Brain pericyte (primary cell): Measurements from ENCODE around the gene MAOB.
"Not testable (repeated sequence)": the region's sequence is repeated elsewhere in the genome, so short reads cannot be mapped to it uniquely, and the experiment has no call there.

Source experiments
- DNase-seq: peaks from one replicate; pipeline ENCODE4 v3.0.0-alpha.2; 2012; ENCODE audit warnings: low read depth, low spot score

The MAOB gene

DNA sequence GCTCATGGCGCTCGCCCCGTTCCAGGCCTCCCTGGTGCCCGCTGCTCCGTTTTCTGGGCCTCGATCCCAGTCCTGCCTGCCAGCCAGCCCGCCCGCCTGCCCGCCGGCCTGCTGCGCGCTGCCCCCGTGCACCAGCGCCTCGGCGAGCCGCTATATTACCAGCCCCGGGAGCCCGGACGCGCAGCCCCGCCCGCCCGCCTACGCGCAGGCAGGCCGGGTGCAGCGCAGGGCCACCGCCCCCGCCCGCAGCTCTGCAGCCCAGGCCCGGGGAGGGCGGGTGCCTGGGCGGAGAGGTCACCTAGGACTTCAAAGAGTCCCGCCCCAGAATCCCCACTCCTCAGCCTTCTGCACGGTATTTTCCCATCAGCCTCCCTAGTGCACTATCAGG, at the start of gene MAOB:
TSS of gene MAOB (minus strand) at position 157 of the 388 bp plus-strand sequence. CDS start at position 6, 151 bp downstream.
- DNase-seq, result no peak

DNA sequence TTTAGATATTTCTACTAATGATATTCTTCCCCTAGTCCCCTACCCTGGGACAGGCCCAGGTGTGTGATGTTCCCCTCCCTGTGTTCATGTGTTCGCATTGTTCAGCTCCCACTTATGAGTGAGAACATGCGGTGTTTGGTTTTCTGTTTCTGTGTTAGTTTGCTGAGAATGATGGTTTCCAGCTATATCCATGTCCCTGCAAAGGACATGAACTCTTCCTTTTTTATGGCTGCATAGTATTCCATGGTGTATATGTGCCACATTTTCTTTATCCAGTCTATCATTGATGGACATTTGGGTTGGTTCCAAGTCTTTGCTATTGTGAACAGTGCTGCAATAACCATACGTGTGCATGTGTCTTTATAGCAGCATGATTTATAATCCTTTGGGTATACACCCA, 39.8 kb upstream of the MAOB start:
- DNase-seq, result not testable (repeated sequence)

DNA sequence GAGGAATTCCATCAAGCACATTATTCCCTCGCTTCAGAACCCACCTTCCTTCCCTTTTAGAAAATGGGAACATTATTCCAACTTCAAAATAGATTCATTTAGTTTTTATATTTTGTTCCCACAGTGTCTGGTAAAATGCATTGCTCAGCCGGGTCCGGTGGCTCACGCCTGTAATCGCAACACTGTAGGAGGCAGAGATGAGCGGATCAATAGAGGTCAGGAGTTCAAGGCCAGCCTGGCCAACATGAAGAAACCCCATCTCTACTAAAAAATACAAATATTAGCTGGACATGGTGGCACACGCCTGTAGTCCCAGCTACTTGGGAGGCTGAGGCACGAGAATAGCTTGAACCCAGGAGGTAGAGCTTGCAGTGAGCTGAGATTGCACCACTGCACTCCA, 28.5 kb upstream of the MAOB start:
- DNase-seq, result not testable (repeated sequence)

DNA sequence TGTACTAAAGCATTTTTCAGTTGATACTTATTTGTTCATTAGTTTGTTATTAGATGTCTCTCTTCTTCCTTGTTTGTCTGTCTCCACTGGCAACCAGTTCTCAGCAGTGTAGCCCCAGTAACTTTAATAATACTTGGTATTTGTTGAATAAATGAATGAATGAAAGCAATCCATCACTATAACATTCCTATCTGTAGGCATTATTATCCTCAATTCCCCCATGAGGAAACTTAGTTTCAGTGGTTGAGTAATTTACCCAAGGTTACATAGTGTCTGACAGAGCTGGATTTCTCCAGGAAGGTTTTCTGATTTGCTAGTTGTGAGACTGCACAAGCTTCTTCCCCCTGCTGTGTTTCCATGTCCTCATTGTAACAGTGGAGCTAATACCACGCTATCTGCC, 27.8 kb upstream of the MAOB start:
- DNase-seq, result no peak

DNA sequence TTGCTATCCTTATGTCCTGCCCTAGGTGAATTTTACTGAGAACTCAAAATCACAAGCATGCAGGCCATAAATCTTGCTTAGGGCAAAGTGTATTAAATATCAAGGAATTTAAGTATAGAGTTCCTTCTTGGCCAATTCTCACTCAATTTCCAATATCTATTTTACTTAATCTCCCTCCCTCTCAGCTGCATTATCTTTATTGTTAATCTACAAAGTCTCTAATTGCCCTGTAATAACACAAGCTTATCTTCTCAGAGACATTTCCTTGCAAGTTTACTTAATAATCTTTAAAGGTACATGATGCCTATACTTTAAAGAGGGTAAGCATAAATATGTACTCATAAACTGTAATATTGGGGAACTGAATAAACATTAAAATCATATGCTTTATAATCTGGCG, 26.9 kb upstream of the MAOB start:
- DNase-seq, result no peak

DNA sequence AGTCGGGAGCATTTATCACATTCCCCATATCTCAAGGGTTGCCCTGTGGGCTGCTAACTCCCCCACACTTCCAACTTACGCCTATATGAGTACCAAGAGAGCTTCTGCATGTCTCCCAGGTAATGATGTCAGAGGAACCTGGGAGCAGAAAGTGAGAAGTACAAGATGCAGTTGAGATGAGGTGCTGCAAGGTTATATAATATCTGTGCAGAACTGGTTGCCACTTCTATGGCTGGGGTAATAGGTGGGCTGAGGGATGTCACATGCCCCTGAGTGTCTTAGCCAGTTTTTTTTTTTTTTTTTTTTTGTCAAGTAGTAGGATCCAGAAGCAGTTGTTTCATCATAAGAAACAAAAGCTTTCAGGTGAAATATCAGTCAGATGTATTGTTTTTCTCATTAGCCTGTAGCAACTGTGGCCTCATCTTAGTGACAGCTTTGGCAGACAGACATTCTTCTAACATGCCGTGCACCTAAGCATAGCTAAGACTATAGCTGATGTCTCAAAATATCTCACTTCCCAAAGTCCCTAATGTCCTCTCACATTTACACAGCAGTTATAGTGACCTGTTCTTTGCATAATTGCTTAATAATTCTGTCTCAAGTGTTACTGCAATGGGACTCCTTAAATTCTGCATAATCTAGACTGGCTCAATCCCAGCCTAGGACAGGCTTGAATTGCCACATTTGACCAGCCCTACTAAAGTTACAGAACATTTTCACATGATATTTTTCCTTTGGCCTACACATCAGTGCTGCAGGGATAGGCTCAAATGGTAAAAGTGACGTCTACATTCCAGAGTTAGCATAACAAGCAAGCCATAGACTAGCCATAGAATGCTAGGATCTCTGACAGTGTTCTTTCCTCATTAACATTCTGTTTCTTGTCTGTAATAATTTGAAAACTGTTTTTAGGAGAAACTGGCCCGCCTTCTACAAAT, 17.9 kb upstream of the MAOB start:
- no peak for DNase-seq

DNA sequence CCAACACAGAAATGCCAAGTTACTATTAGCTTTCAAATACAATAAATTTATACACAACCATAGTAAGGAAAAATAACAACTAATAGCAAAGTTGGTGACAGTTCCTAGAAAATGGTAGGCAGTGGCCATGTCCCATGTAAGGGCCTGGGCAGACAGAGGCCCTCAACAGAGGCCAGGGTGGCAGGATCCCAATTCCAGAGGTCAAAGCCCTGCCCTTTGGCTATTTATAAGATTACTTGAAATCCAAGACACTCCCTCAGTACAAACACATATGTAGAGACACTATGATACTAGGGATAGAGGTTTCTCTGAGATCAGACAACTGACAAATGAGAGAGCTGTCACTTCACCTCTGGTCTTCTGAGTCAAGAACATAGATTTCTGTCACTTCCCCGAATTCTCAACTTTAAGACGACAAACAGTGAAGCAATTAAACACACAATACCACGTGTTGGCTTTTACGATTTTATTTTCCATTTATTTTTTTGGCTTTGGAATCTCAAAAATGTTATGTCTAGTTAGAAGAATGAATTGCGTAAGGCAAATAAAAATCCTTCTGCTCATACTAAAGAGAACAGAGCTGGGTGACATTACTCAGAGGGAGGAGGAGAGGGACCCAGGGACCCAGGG, 16.3 kb upstream of the MAOB start:
- DNase-seq, result no peak

DNA sequence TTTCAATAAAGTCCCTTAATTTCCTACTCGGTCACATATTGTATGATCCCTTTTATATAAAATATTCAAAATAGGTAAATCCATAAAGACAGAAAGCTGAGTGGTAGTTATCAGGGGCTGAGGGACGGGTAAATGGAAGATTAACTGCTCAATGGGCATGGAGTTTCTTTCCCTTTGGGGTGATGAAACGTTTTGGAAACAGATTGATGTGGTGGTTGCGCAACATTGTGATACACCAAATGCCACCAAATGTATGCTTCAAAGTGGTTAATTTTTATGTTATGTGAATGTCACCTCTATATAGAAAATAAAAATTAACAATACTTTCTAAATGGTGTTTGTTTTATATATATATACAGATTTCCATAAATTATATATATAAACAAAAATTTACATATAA, 15.0 kb upstream of the MAOB start:
- no peak for DNase-seq

DNA sequence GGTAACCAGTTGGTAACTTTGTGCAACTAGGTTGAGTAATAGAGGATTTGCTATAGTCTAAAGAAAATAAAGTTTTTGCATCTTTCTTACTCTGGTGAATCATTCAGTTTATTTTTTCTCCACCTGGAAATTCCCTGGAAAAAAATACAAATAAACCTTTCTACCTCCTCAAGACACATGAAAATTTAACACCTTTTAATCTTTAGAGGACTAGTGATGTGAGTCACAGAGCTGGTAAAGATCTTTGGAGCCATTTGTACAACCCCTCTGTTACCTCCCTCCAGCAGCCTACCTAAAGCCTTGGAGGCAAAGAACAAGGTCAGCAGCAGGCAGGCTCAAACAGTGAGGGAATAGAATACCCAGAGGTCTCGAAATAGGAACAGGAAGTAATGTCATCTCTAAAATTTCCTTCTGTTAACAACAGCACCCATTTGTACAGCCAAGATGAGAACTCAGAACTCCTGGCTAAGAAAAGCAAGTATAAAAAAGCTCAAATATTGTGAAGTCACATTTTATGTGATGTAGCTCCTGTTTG, 10.2 kb upstream of the MAOB start:
- DNase-seq, result no peak

DNA sequence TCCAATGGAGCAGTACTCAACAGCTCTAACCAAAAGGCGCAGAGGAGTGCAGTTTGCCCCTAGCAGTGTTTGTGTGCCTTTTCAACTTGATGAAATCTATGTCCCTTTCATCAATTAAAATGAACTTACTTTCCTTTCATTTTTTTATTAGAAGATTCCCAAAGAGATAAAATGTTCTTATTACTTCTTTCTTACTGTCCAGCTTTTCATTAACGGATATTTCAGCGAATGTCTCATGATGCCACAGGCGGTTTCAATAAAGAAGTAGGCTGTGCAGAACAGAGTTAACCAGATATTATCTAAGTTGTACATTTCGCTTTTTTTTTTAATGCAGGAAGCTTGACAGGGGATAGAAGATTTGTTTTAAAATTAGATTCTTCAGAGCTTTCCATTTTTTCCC, 3.4 kb upstream of the MAOB start:
- DNase-seq, result no peak

DNA sequence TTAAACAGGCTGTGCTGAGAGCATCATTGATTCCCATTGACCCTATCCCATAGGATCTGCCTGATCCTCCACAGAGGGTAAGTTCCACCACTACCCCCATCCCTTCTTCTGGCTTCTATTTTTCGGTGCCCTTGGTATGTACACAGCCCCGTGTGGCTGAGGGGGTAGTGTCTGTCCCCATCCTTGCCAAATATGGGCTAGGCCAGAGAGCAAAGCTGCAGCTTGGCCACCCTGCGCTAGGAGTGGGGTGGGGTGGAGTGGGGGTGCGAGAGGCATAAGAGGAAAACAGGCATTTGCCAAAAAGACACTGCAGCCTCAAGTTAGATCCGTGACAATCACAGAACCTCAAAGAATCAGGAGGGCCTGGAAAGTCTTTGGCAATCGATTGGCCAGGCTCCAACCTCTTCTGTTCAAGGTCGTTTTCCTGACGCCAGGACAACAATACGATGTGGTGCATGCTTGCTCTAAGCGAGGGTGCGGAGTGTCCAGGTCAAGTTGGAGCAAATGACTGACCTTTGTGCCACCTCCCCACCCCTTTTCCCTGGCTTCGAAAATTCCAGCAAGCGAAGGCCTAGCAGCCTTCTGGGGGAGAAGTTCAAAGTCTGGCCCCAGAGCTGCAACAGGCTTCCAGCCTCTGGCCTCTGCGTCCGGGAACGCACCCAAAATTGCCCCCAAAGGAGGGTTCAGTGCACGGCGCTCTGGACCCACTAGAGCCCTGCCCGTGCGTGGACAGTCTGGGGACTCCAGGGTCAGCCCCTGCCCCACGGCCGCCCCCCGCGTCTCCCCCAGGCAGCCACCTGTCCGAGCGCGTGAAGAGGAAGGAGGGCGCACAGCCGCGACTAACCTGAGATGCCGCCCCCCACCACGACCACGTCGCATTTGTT, 598 bp downstream of the MAOB start:
- DNase-seq, result no peak

DNA sequence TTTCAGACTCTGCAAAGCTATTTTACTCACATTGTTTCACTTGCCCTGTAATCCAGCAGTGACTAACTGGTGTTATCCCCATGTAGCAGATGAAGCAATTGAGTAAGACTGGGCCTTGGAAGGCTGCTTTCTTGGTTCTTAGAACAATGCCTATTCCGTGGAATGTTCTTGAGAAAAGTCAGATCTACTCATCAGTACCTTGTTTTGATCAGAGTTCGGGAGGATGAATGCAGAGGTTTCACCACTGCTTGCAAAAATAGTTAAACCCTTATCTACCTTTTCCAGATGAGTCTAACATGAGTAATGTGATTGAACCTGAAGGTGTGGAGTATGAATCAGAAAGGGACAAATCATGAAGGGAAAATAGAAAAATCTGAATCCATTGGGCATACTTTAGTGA, 1.8 kb downstream of the MAOB start:
- no peak for DNase-seq

DNA sequence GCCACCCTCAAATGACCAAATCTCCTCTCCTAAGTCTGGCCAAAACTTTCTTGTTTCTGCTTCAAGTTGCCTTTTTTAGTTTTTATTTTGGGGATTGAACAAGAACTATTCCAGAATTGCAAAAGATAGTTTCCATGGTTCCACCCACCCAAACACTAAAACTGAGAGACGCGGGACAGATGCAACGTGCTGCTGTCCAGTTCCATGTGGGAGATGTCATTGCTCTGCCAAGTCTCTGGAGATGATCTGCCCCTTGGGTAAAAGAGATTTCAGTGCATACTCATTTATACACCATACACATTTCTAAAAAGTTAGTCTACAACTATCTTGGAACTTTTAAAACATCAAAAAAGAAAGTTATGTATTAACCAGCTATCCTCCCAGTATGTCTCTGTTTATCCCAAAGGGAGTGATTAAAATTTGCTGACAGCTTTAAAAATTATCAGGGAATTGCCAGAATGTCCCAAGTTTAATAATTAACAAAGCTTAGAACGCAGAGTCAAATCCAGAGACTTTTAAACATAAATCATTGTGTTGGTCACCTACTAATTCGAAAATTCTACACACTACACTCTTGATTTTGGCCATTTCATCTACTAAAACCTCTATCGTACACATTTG, 3.2 kb downstream of the MAOB start:
- no peak for DNase-seq

DNA sequence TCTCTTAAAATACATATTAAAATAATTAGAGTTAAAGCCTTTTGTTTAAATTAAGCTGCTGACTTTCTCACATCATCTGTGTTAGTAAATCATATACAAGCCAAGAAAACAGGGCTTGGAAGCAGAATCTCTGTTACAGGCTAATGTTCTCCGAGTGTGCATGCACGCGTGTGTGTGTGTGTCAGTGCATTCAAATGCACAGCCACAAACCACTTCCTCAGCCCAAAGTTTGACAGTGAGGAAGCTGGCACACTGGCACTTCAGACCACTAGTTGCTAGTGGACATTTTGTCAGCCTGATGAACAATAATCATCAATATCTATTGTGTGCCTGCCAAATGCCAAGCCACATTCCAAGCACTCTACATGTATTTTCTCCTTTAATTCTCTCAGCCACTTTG, 5.6 kb downstream of the MAOB start:
- no peak for DNase-seq

DNA sequence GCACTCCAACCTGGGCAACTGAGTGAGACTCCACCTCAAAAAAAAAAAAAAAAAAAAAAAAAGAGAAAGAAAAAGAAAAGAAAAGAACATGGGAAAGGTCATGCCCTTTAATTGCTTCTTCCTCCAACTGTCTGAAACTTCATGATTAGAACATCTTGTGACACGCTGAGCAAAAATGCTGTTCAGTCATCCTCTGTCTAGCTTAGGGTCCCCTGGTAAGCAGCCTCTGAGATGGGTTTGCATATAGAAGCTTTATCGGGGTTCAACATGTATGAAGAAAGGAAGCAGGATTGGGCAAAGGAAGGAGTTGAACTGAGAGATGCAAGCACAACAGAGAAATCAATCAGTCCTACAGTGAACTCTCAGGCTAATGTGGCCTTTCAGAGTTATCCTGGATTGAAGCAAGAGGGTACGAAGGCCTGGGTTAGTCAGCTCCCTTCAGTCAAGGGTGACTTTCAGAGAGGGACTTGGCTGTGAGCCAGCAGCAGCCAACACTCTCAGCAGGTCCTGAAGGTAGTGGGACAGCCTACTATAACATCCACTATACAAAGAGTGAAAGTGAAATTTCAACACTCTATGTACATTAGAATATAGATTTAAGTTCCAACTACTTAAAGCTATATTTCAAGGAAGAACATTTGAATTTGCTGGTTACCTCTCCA, 11.4 kb downstream of the MAOB start:
- DNase-seq, result no peak

DNA sequence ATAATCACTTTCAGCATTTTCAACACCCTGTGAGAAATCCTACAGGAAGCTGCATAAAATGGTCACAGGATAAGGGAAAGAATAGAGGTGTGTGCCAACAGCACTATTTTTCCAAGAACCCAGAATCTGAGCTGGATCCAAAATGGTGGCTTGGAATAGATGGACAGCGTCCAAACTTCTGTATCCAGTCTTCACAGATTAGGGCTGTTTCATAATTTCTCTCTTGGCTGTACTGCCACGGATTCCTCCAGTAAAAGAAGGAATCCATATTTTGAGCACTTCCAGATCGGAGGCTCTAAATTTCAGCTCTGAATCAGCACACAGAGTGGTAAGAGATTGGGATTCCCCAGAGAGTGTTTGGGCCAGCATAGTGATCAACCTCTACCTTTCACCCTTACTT, 12.2 kb downstream of the MAOB start:
- DNase-seq, result no peak

DNA sequence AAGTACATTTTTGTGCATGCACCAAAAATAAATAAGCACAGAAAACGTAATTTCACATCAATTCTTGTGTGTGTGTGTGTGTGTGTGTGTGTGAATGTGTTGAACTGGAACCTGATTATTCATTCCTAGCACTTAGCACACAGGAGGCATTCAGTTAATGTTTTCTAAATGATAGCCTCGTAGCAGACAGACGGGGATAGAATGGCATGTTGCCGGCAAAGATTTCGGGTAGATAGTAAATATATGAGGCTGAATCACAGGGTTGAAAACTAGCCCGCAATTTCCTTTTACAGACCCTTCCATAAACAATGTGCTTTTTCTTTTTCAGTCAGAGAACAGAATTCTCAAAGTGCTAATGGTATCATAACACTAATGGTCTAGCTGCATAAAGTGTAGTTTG, 13.5 kb downstream of the MAOB start:
- DNase-seq, result no peak

DNA sequence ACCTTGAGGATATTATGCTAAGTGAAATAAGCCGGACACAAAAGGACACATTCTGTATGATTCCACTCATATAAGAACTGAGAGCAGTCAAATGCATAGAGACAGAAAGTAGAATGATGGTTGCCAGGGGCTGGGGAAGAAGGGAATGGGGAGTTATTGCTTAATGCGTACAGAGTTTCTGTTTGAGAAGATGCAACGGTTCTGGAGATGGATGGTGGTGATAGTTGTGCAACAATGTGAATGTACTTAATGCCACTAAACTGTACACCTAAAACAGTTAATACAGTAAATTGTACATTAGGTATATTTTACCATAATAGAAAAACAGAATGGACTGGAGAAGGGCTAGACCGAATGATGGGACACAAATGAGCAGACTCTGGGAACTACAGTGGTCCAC, 15.8 kb downstream of the MAOB start:
- DNase-seq, result no peak

DNA sequence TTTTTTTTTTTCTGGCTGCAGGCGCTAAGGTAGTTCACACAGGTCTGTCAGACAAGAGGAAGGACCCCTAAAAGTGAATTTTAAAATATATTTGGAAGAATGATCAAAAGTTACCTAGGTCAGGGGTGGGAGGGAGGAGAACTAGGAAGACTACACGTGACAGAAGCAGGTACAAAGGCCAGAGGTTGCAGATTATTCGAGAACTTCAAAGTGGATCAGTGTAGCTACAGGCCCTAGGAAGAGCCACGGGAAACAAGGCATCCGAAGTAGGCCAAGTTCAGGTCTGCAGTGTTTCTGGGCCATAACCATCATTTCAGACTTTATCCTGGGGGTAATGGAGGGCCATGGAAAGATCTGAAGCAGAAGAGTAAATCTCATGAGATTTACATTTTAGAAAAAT, 16.5 kb downstream of the MAOB start:
- no peak for DNase-seq

DNA sequence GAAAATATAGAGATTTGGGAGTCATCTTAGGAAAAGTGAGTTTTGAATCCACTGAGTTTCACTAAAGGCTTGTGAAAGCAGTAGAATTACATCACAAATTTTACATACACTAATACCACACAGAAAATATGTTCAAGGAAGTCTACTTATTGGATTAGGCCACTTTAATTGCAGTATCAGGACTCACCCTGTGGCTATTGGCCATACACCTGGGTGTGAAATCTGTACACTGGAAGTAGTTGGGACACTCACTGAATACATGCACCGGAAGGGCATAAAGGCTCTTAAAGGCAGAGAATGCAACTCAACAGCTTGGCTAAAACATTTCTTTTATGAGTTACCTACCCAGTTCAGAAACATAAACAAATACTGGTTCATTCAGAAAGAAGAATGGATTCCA, 19.8 kb downstream of the MAOB start:
- no peak for DNase-seq

DNA sequence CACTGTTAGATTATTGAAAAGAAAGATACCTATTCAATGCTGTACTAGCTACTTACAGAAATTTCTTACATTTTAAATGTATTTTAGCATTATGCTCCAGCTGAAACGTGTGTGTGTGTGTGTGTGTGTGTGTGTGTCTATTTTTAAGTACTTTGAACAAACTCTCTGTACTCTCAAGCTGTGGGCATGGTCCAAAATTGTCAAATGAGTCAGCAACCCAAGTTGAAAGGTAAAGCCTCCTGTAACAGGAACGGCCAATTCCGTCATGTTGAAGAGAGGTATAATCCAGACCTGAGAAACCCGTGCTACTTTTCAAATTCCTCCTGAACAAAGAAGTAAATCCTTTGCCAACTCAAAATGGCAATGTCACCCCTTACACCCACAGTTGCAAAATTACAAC, 20.5 kb downstream of the MAOB start:
- no peak for DNase-seq
